NT2/D1 (cell line): ENCODE measurements around the gene ASPG.

Experiments
- SUZ12 ChIP-seq: IDR thresholded peaks from 2 replicates; pipeline ENCODE4 v1.6.1; 2011; ENCODE audit not compliant: insufficient read length, insufficient read depth; ENCODE audit errors: extremely low read depth
- ZNF274 ChIP-seq: IDR thresholded peaks from 2 replicates; pipeline ENCODE4 v1.6.1; 2011; ENCODE audit warnings: mild to moderate bottlenecking, low read depth, low read length

- TF ChIP-seq ZNF274 (no peak), SUZ12 (no peak)
These were observed 14.9 kb downstream of the ASPG start for GRCh38 chr14:104100171-104101085.
